Head of caudate nucleus (tissue), 42 donors: Measurements from ENCODE around the gene SRPRB.

ENCODE experiments used
- DNase-seq, 42 donors: peaks; one replicate each; pipeline versions ENCODE4 v3.0.0 to v3.0.0-alpha.2; 2020 to 2021; ENCODE audit warnings: mixed read lengths in 7 of 42
- intact Hi-C: fragments of 100-400 bp; cut with DNase I; formaldehyde crosslinking; loops from one replicate; pipeline ENCODE4 v1.15.0; 2022

SRPRB gene

GRCh38 chr3:133836497-133837158 is 31.0 kb downstream of the SRPRB start:
- peak in 3 of 42 donors; percentile 2 to 9 (median 3) for DNase-seq
- intact Hi-C loops: no loop called here

- intact Hi-C loops: no loop called here
- DNase-seq: peak in 2 of 42 donors; percentile 0 to 19
Measured at GRCh38 chr3:133837487-133838295, 32.1 kb downstream of the SRPRB start.

DNA sequence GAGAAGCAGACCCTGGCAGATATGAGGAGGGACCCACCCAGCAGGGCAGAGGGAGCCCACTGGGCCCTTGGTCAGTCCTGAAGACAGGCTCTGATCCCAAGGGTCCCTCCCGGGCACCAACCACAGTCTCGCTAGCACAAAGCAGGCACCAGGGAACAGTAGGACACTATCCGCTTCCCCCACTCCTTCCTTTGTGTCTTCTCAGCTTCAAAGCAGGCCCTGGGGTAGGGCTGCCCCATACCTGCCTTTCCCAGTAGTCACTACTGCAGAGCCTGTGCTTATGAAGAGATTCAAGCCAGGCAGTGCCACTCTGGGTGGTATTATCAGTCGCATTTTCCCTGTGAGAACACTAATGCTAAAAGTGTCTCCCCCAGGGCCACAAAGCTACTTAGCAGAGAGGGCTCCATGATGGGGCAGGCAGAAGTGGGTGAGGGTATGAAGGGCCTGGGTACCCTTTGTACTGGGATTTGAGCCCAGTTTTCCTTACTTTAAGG is 32.7 kb downstream of the SRPRB start:
- peak in 1 of 42 donors; percentile 10 for DNase-seq
- intact Hi-C loops: no loop called here

DNA sequence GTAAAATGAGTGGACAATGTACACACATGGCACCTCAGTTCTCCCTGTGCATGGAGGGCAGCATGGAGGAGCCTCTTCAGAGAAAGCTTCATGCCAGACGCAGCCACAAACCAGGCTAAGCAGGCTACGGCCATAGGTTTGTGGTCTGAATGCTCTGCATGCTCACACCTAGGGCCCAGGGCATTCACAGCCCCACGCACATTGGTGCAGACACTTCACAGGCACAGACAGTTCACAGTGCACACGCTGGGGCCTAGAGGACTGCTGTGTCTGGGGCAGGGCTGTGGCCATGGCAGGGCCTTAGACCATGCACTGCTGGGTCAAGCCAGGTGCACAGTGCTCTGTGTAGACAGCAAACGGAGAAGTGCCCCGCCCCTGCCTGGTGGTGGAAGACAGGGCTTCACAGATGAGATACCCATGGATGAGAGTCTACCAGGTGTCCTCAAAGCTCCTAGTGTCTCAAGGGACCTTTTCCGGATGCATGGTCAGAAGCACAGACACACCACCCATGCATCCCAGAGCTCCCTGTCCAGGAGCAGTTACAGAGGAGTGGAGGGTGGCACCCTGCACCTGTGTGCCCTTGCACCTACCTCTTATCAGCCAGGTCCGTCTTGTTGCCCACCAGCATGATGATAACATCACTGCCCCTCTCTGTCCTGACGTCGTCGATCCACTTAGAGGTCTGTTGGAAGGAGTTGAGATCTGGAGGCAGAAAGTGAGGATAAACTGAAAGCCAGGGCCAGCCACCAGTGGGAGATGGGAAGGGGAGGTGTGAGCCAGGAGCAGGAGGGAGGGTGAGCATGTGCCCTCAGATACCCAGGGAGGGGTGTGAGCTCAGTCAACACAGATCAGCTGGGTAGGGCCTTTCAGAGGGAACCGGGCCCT is 33.5 kb downstream of the SRPRB start:
- DNase-seq: peak in 1 of 42 donors; percentile 25
- intact Hi-C loops: no loop called here

DNA sequence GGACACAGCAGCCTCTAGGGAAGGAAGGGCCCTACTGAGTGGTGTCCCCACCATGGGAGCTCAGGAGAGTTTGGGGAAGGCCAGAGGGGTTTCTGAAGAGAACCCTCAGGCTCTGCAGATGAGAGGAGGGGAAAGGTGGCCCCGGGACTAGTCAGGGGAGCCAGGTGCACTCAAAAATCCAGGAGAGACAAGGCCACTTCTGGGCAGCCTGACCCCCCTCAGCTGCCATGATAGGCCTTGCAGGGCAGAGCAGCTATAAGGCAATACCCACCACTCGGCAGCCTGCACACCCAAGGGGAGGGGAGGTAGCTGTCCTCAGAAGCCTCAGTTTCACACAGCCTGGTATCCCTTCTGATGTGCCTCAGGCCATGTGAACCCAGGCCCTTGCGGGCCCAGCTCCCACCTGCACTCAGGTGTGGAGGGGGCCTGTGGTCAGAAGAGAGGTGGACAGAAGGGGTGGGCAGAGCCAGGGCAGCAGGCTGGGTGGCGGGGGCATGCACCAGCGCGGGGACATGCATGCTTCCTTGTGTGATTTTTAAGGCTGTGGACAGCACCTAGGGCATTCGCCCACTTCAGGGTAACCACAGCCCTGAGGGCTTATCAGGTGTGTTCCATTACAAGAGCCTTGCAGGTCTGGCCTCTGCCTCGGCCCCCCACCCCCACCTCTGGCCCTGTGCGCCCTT is 34.6 kb downstream of the SRPRB start:
- intact Hi-C loops: no loop called here
- no peak for DNase-seq

- intact Hi-C loops: no loop called here
- no peak for DNase-seq
Measured at GRCh38 chr3:133840767-133841166, 35.2 kb downstream of the SRPRB start.

DNA sequence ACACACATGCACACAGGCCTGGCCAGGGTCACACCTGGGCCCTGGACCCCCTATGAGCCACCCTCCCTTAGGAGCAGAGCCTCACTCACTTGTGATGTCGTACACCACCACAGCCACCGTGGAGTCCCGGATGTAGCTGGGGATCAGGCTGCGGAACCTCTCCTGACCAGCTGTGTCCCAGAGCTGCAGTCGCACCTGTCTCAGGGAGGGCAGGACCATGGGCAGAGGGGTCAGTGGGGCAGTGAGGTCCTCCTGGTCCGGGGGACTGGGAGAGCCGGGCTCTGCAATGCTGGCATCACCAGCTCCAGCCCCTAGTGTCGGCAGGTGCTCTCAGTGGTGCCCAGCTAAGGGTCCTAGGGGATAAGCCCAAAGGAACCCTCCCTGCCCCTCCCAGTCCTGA is 35.6 kb downstream of the SRPRB start:
- no peak for DNase-seq
- intact Hi-C loops: no loop called here

DNA sequence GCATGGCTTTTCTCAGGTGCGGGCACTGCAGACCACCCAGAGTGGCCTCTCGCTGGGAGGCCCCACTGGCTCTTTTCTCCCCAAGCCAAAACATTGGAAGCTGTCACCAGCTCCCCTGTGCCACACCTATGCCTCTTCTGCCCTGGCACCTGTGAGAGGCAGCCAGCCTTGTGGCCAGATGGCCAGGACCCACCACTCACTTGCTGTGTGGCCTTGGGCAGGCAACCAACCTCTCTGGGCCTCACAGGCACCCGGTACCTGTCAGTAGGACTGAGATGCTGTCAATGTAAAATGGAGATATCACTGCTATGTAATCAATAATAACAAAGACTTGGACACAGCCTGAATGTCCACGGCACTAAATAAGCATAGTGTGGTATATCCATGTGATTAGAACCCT is 36.5 kb downstream of the SRPRB start:
- intact Hi-C loops: no loop called here
- DNase-seq: no peak

- intact Hi-C loops: no loop called here
- no peak for DNase-seq
Measured at GRCh38 chr3:133843634-133844033, 38.0 kb downstream of the SRPRB start.

DNA sequence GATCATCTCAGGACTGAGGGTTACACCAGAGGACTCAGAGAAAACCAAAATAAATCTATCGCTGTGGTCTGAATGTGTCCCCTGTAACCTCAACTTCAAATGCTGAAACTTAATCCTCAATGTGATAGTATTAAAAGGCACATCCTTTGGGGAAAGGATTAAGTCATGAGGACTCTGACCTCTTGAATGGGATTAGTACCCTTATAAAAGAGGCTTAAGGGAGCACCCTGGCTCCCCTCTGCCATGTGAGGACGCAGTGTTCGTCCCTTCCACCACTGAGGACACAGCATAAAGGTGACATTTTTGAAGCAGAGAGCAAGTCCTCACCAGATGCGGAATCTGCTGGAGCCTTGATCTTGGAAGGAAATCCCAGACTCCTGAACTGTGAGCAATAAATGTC is 39.5 kb downstream of the SRPRB start:
- intact Hi-C loops: no loop called here
- DNase-seq: no peak

DNA sequence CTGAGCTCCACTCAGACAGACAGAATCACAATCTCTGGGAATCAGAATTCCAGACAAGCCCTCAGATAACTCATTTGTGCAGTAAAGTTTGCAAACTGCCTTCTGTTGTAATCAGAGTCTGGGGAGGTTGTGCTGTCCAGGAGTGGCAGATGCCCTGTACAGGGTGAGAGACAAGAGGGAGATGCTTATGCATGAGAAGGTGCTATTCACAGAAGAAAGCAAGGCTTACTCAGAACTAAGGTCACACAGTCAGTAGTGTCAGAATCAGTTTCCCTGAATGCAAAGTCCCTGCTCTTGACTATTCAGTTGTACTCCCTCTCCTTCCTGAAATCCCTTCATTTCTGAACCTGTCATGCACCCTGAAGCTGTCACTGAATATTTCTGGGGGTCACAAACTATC is 43.7 kb downstream of the SRPRB start:
- no peak for DNase-seq
- intact Hi-C loops: no loop called here

DNA sequence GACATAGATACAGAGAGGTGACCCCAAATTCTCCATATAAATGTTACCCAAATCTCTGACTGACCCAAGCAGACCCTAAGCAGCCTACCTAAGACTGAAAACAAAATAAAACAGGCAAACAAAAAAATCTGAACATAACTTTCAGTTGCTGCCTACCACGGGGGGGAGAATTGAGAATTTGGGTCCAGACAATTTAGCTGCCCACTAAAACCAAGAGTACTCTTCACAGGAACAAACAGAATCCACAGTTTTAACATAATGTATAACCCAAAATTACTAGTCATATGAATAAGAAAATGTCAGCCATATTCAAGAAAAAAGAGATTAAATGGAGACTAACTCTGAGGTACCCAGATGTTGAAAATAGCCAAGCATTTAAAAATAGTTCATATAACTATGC is 44.4 kb downstream of the SRPRB start:
- intact Hi-C loops: no loop called here
- DNase-seq: no peak

DNA sequence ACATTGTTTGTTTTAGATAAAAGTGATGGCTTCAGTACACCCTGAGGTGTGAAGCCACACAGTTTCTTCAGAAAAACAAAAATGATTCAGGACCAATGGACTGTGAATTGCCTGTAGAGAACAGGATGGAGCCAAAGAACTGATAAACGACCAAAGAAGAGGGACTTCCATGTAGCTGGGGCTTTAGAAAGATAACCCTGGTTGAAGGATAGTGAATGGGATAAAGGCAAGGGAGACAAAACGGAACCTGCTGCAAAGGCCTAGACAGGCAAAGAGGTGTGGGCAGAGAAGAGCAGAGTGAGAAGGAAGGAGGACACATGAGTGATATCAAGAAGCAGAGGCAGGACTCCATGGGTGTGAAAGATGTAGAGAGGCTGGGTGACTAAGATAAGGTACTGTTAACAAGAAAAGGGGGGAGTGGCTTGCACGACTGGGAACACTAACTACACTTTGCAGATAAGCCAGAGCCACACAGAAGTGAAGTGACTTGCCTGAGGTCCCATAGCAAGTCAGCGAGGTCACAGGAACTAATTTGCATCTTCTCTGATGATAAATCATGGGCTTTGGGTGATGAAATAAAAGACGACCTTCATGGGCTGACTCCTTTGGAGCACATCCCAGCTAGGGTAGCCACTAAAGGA is 45.8 kb downstream of the SRPRB start:
- DNase-seq: no peak
- intact Hi-C loops: no loop called here

- no peak for DNase-seq
- intact Hi-C loops: no loop called here
Measured at GRCh38 chr3:133851931-133852330, 46.3 kb downstream of the SRPRB start.

DNA sequence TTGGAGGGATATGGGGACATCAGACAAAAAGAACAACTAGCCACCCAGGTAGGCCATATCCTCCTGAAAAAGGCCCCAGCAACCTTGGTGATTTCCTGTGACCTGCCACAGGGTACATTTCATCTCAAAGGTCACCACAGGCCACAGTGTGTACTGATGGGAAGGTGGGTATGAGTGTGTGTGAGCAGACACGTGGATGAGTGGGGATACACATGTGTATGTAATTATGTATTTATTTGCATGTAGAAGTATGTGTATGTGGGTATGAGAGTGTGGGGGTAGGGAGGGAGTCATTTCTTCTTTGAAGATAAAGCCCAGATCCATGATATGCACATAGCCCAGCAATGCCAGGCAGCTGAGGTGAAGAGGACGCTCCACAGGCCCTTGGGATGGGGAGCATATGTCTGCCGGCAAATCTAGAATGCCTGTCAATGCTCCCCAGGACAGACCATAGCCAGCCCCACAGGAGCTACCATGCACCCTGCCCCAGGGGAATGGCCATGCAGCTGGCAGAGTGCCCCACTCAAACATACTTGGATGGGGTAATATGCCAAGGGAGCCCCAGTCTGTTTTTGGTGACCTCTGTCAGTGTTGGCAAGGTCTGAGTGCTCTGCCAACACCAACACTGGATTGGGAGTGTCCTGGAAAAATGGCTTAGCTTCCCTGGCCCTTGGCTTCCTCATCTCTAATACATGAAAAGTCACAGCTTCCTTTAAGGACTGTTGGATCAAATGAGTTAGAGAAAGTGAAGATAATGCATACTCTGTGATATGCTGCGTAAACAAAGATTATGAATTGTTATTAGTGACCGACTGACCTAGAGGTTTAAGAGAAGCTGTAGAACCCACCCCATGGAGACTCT is 47.7 kb downstream of the SRPRB start:
- no peak for DNase-seq
- intact Hi-C loops: no loop called here

- DNase-seq: no peak
- intact Hi-C loops: no loop called here
Measured at GRCh38 chr3:133853925-133854227, 48.3 kb downstream of the SRPRB start.

DNA sequence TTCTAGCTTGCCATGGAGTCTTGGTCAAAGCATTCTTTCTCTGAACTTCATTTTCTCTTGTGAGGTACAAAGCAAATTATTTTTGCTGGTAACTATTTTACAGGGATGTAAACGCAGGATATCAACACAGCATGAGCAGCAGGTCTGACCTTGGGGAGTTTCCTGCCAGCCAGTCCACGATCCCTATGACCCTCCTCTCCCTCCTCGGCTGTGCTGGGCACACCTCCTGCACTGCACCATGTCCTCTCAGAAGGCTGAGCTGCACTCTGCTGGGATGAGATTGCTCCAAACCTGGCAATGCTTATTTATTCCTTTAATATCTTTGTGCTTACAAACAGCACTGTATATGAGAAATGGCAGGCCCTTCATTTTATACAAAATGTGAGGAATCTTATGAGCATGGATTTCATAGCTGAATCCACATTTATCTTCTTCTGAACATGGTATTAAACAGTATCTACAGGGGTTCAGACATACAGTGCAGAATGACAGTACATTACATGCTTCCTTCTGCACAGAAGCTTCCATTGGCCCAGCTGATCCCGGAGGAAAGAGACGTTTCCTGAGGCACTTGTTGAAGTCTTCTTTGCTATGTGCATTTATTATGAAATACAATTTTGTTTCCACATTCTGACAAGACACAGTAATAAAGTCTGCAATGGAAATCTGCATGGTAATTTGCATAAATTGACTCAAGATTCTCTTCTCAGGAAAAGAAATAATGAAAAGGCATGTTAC is 48.8 kb downstream of the SRPRB start:
- DNase-seq: no peak
- intact Hi-C loops: no loop called here
